ENCODE results near the gene CFAP161.
"Not testable (repeated sequence)": the region's sequence is repeated elsewhere in the genome, so short reads cannot be mapped to it uniquely, and the experiment has no call there.

The CFAP161 gene

DNA sequence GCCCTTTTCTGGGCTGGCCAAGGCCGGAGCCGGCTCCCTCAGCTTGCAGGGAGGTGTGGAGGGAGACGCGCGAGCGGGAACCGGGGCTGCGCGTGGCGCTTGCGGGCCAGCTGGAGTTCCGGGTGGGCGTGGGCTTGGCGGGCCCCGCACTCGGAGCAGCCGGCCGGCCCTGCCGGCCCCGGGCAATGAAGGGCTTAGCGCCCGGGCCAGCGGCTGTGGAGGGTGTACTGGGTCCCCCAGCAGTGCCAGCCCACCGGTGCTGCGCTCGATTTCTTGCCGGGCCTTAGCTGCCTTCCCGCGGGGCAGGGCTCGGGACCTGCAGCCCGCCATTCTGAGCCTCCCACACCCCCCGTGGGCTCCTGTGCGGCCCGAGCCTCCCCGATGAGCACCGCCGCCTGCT is 24.5 kb downstream of the CFAP161 start:
- DNase-seq (ENCODE audit: low spot score), result not testable (repeated sequence)

DNA sequence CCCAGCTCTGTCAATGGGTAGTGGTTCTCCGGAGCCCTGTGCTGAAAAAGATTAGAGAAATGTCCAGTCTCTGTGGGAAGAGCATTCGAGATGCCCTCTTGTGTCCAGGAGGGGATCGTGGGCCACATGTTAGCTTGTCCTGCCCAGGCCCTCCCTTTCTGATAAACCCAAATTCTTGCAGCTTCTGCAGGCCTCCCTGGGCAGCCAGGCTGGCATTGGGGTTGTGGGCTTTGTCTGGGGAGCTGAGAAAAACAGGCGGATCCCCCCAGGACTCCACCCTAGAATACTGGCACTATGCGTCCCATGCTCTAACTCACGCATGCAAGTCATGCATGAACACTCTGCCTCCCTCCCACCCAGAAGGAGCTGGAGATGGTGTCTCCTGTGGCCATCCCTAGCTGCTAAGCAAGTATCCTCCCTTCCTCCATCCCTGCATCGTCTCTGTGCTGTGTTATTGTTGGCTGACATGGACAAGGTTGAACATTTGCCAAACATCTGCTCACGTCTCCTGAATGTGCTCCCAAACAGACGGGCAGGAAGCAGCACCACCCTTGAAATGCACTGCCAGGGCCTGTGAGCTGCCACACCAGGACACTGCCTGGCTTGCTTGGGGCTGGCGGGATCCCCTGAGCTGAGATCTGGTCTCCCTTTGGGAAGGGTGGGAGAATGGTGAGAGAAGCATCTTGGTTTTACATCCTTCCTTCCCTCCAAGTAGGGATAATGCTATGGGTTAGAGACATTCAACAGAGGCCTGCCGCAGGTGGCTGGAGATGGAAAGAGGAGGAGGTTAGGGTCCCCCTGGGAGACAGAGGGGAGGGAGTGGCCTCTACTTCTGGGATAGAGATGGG is 26.5 kb downstream of the CFAP161 start:
- DNase-seq (ENCODE audit: low spot score), result no peak

DNA sequence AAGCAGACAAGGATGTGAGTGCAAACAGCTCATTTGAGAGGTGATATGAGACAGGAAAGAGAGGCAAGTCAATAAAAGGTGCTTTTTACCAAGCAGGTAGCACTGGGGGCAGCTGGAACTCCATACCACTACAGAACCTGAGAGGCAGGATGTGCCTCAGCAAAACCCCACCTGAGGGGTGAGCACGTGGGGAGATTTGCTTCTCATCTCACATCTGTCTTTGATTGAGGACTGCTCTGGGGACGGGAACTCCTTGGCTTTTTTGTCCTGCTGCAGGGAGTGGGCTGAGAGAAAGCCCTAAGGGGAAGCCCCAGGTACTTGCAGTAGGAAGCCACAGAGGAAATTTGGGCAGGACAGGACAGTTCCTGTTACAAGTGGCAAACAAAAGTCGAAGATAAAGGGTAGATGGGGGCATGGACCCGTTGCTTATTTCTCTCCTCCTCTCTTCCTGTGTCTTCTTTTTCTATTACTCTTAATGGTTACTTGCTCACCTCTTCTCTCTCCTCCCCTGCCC is 27.1 kb downstream of the CFAP161 start:
- no peak for DNase-seq (ENCODE audit: low spot score)

DNA sequence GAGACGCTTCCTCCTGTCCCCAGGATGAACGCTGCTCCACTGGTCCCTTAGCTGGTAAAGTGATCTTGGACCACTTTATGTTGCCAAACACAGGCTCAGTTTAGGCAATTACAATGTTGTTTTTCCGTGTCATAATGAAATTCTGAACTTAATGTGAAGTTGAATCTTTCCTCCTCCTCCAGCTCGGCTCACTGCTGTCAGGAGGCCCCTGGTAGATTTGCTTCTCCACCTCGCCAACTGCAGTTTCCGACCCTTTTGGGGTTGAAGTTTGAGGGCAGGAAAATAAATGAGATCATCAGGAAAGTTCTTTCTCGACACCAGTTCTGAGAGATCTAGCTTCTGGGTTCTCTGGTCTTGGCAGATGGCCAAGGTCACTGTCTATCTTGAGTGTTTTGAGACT is 27.8 kb downstream of the CFAP161 start:
- DNase-seq (ENCODE audit: low spot score), result no peak

DNA sequence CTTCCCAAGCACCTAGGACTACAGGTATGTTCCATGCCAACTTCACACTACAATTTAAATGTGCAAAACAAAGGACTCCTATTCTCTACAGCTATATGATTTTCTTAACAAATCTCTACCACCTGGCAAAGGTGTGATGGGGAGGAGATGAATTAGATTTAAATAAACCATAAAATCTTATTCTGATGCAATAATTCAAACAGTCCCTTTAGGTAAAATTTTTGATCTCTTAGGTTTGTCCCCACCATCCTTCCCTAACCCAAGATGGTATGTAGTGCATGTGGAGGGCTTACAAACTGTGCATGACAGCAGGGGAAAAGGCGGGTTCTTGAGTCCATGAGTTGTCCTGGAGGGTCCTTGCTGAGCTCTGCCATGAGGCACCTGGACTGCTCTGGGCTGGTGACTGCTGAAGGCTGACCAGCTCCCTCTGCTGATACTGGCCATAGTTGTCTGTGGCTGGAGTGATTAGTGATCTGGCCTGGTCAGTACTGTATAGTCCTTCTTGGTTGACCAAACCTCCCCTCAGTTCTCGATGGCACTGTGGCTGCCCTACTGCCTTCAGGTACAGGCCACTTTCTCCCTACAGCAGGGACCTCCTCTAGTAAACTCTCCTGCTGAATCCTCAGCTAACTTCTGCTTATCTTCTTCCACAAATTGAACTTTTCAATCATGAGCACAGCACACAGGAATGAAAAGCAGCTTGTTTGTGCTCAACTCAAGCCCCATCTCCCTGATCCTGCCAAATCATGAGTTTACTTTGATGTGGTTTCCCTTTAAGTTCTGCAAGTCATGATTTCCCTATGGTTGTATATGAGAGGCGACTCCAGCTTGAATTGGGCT is 30.1 kb downstream of the CFAP161 start:
- no peak for DNase-seq (ENCODE audit: low spot score)

DNA sequence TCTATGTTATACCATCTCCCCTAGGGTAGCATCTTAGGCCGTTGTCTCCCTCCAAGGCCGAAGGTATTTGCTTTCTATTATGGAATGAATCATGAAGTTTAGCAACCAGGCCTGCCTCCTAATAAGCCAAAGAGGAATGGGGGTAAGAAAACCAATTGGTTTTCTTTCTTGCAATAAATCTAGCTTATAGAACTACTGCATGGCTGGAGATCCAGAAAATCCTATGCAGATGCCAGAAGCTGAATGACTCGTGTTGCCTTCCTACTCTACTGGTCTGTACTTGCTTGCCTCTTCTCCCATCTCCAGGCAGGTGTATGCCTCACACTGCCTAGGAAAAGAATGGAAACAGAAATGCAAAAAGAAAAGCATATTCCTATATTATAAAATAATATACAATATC is 31.5 kb downstream of the CFAP161 start:
- no peak for DNase-seq (ENCODE audit: low spot score)

DNA sequence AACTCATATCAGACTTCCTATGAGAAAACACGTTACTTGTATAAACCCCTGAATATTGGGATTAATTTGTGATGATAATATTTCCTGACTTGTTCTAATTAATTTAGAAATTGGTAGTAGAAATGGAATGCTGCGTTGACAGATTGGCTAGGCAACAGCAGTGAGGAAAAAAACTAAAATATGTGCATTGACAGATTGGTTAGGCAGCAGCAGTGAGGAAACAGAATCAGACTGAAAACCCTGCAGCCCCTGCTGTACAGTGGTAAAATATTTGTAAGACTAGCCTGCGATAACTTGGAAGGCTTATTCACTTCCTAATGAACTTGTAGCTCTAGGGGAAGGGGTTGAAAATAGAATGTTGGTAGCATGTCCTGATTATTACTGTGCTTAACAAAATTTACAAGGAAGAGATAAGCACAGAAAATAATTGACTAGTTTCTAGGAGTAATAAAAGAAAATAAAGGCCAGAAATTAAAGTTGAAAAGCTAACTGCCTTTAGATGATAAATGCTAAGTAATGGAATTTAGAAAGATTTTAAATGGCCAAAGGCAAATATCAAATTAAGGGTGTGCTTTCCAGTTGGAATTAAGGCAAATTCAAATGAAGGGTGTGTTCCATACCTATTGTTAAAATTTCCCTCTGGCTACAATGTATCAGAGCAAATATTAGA is 32.7 kb downstream of the CFAP161 start:
- no peak for DNase-seq (ENCODE audit: low spot score)

DNA sequence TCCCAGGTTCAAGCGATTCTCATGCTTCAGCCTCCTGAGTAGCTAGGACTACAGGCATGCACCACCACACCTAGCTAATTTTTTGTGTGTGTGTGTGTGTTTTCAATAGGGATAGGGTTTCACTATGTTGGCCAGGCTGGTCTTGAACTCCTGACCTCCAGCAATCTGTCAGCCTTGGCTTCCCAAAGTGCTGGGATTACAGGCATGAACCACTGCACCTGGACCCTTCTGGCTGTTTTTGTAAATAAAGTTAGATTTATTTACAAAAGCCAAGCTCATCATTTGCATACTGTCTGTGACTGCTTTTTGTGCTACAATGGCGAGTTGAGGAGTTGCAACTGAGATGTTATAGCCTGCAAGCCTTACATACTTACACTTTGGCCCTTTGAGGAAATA is 34.1 kb downstream of the CFAP161 start:
- no peak for DNase-seq (ENCODE audit: low spot score)

DNA sequence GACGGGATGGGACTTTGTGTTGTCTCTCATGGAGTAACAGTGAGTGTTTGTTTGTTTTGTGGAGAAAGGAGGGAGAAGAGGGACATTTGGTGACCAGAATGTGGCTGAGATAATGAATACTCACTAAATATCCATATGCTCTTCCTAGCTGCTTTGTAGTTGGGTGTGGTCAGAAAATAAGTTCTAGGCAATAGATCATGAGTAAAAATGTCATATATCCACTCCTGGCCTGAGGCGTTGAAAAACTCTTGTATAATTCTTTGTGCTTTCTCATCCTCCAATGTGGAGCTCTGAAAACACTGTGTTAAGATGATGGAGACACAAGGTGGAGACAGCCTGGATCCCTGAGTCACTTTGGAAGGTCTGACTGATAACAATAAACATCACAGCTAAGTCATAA is 34.6 kb downstream of the CFAP161 start:
- no peak for DNase-seq (ENCODE audit: low spot score)

DNA sequence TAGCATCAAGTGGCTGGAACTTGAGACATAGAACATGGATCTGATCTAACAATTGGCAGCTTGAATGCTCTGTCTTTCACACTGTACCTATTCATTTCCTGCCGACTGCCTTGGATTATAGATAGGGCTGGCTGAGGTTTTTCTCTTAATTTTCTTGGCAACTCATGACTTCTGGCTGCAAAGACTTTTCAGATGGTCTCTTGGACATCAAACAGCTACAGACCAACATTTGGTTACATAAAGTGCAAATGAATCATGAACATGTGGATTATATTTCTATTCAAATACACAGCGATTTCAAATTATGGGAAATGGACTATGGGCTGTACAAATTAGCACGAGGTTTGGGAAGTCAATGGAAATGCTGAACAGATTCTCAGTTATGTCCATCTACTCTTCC is 36.4 kb downstream of the CFAP161 start:
- no peak for DNase-seq (ENCODE audit: low spot score)

DNA sequence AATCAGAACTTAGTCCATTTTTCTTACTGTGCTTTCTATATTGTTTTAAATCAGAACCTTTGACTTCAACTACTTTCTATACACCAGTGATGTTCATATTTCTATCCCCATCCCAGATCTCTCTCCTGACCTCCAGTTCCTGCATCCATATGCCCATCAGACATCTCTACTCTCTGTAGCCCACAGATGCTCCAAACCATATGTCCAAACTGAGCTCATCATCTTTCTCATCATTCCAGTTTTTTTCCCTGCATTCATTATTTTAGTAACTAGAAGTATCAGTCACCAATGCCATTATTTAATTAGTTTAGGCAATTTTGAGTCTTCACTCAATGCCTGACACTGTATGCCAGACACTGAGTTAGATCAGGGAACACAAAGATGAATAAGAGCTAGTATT is 37.2 kb downstream of the CFAP161 start:
- no peak for DNase-seq (ENCODE audit: low spot score)

DNA sequence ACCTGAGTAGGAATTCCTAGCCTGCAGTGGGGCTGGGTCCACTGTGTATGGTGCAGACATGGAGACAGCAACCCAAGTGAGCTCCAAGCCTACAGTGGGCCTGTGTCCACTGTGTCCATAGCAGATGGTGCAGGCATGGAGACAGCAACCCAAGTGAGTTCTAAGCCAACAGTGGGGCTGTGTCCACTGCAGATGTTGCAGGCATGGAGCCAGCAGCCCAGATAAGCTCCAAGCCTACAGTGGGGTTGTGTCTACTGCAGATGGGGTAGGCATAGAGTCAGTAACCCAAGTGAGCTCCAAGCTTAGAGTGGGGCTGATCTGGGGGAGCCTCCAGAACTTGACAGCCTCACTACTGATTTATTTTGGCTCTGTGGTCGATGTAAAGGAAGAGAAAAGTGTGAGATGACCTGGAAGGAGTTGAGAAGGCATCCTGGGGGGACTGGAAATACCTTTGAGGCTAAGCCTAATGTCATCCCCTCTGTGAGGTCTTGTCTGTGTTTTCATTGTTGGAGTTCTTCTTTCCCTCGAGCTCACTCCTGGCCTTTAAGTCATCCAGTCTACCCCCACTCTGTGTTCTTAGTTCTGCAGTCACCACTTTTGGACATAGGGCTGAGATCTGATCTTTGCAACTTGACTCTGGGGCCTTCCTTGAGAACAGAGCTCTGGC is 40.2 kb downstream of the CFAP161 start:
- no peak for DNase-seq (ENCODE audit: low spot score)

DNA sequence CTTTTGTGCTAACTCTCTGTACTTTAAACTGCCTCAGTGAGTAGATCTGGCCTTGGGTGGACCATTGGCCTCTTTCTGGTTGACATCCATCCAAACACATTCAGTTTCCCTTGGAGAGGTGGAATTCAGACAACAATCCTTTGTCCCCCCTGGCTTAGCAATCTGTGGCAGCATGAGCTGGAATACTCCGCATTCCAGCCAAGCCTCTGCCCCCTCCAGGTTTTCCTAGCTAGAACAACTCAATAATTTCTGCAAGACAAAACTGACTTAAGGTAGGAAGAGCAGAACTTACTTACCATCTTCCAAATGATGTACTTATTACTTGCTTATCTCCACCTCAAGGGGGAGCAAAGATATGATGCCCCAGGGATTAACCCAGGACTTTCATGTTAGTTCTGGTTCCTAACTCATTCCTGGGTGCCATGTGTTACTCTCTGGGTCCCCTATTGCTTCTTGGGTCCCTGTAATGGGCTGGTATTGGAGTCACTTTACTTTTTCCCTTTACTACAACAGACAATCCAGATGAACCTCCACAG is 40.8 kb downstream of the CFAP161 start:
- DNase-seq (ENCODE audit: low spot score), result no peak

DNA sequence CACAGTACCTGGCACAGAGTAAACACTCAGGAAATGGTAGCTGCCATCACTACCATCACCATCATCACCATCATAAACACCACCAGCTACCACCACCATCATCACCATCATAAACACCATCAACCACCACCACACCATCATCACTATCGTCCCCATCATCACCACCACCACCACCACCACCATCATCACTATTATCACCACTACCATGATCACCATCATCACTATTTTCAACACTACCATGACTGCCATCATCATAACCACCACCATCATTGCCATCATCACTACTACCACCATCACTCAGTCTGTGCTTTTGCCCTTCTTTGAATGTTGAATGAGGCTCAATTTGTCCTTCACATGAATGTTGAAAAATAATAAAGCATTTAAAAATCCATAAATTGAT is 41.4 kb downstream of the CFAP161 start:
- DNase-seq (ENCODE audit: low spot score), result no peak

DNA sequence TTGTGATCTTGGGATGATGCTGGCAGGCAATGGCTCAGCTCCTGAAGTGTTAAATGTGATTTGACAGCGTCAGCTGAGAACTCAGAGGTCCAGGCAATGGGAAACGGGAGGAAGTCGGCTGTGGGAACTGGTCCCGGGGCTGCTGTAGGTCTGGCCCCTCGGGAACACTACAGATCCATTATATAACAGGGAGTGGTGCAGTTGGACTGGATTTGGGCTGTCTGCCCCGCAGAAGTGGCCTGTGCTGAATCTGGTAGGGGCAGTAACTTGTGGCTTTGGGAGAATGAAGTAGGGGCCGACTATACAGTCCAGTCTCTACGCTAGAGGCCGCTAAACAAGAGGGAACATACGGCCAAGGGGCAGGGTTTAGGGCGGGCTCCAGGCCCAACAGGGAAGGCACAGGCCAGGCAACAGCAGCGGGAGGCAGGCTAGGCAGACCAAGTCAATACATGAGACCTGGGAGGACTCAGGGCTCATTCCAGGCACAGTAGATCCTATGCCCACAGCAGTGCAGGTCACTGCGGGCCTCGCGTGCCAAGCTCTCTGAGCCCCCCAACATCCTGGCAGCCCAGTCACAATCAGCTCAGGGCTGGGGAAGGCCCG is 42.3 kb downstream of the CFAP161 start:
- DNase-seq (ENCODE audit: low spot score), result no peak

DNA sequence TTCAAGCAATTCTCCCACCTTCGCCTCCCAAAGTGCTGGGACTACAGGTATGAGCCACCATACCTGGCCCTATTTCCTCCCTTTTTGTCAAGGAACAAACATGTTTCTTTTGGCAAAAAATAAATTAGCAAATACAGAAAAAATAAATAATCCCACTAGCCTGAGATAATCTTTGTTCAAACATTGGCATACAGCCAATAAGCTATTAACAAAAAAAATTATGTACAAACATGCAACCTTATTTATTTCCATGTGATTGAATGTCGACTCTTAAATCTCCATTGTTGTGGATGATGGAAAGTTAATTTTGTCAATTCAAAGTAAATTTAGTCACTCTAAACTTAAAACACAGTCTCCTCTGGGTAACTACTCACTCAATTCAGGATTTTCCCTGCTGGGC is 44.3 kb downstream of the CFAP161 start:
- DNase-seq (ENCODE audit: low spot score), result no peak

DNA sequence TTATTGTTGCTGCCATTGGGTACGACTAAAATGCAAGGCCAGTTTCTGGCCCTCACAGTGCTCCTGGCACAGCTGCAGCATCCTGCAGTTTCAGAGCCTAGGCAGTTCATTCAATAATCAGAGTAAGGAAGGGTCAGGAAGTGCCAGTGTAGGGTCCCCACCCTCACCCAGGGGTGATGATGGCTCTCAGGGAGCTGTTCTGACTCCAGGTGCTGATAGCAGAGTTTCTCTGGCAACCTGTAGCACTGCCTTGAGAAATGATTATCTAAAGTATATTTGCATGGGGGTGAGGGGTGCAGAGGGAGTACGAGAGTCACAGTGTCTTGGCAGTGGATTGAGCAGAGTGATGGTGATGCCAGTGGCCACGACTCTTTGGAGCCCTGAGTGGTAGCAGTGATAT is 47.1 kb downstream of the CFAP161 start:
- no peak for DNase-seq (ENCODE audit: low spot score)

DNA sequence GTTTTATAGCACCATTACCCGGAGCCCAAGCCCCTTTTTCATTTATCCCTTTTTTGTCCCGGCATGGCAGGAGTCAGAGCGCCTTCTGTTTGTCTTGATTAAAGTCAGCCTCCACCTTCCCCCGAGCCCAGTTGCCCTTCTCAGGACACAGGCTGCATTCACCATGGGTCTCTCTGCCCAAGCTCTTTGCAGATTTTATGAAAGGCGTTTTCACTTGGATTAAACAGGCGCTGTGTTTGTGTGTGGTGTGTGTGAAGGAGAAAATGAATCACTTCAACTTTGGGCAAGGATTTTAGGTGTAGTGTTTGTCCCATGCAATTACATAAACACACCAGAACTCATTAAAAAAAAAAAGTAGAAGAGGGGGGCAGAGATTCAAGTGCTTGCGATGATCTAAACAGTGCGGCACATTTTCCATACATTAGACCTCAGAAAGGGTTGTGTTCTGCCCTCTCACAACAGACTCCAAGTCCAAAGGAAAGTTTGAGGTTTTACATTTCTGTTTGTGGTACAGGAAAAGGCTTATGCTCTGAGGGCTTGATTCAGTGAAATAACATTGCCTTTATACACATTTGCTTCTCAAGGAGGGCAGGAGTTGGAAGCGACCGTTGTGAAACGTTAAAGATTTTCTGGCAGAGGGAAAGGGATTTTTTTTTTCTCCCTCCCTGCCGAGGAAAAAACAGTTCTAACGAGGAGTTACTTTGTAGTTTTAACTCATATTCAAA is 48.1 kb downstream of the CFAP161 start:
- no peak for DNase-seq (ENCODE audit: low spot score)

DNA sequence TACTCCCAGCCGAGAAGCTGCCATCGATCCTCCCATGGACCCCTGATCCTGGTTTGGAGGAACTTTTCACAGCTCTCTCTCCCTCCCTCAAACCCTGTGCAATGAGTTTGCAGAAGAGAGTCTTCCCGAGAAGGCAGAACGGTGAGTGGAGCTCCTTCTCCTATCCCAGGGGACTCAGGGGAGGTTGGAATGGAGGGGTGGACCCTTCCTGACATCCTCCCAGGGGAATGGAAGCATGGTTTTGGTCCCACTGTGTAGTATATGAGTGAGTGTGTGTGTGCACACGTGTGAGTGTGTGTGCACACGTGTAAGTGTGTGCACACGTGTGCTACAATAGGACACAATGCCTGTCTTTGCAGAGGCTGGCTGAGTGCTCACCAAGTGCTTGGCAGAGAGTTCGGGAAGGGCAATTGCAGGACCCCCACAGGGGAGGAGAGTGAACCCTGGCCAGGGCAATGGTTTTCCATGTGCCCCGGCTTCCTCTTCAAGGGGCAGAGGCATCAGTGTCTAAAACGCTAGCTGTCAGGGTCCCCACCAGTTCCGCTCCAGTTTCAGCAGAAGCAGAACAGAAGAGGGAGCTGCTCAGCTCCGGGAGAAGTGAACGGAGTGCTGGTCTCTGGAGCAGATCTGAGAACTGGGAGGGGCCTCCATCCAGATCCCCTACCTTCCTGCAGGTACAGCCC is 48.8 kb downstream of the CFAP161 start:
- DNase-seq (ENCODE audit: low spot score), result no peak

DNA sequence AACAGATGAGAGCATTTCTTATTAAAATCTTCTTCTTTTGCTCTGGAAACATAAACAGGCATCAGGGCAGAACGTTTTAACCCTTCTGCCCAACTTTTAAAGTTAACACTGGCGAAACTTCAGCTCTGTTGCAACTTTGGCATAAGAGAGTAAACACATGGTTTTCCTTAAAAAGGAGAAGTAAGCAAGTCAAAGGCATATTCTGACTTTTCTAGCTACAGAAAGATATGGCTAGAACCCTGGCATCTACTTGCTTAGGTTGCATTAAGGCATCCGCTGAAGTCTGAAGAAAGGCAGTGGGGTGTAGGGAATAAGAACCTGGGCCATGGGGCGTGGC is 49.3 kb downstream of the CFAP161 start:
- no peak for DNase-seq (ENCODE audit: low spot score)

Measured in CD4-positive, alpha-beta T cell treated with Interleukin-2 at 100 ng/mL for 4 hours (primary cell).